NCI-H510A (cell line): ENCODE results near the gene DDI1.

Source experiments
- DNase-seq: peaks from one replicate; lab custom pipeline; 2025; lab: John Stamatoyannopoulos, UW

DDI1 gene

DNA sequence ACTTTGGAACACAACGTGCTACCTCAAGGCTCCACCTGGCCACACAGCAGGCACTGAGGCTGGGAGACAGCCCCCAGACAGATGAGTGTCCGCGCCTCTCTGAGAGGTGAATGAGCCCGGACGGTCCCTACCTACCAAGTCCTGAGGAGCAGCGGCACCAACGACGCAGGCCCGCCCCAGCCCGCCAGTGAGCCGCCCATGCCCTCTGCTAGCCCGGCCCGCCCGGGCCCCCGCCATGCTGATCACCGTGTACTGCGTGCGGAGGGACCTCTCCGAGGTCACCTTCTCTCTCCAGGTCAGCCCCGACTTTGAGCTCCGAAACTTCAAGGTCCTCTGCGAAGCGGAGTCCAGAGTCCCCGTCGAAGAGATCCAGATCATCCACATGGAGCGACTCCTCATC, at the start of gene DDI1:
DDI1 (plus strand) TSS at position 53 of the 400 bp plus-strand sequence; CDS start at position 236, 183 bp downstream.
- DNase-seq: no peak

DNA sequence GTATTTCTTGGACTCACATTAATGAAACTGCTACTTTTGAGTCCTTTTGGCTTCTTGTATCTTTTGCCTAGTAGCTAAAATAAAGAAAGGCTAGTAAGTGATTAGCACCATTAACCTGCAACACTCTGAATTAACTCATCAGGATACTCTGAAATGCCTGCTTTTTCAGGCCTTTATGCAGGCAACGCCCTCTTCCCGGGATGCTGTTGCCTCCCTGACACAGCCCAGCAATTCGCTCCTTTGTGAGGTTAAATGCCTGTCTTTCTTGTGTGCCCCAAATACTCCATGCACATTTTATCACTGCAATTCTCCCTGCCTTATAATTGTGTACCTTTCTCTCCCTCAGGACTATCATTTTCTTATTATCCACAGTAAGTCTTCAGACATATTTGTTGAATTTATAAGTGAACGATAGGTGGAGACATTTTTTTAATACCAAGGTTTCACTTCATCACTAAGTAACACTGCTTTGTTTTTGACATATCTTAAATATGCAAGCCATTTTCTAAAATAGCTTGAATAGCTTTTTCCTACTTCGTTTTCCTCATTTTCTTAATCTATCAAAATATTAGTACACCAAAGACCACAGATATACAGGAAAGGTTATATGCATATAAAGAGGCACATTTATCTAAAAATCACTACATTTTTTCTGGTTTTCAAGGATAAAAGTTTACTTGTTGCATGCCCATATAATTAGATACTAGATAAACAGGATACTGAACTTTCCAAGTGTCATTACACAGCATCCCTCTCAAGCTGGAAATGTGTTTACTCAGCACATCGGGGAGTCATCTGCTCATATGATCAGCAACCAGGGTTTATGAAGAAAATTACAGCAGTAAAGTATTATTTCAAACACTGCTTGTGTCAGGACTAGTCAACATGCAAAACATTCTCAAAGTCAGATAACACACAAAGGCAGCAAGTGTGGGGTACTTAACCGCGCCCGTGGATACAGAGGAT, 48.5 kb upstream of the DDI1 start:
- DNase-seq: no peak

DNA sequence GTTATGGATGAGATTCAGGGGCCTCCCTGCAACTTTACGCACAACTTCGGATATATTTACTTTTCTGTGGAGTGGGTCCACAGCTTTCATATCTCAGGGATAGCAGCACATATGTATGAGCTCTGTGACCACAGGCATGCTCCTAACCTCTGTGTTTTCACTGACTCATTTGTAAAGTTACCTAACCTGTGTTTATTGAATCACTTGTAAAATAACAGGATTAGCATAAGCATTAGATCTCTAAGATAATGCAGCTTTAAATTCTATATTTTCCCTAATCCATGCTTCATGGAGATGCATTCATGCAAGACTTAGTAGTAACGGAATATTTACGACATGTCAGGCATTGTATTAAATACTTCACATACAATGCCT, 47.9 kb upstream of the DDI1 start:
- DNase-seq: no peak

DNA sequence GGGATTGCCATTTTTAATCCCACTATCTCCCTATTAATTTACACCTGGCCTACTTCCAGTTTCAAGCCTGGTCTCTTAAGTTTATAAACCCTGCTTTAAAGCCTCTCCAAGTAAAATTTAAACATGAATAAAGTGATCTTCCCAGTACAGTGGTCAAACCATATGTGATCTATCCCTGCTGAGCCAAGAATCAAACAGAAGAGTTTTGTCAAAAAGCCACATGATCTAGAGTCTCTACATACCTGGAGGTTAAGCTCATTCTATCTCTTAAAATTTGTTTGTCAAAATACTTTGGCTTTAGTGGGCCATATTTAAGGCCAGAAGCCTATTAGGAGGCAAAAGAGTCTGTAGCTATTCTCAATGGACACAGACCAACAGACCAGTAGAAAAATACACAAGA, 42.9 kb upstream of the DDI1 start:
- DNase-seq: no peak

DNA sequence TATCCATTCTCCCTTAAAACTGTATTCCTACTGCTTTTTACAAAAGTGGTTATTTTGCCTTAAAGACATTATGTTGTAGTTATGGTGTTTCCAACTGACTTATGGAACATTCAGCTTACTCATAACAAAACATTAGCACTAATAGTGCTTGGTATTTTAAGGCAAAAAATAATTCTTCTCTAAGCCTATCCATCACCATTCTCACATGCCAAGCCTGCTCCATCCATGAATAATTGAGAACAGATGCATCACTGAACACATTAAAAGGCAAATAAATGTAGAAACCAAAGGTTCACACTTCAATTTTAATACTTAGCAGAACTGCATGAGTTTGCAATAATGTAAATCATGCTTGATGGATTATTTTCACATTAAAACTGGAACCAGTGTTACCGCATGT, 42.3 kb upstream of the DDI1 start:
- no peak for DNase-seq

DNA sequence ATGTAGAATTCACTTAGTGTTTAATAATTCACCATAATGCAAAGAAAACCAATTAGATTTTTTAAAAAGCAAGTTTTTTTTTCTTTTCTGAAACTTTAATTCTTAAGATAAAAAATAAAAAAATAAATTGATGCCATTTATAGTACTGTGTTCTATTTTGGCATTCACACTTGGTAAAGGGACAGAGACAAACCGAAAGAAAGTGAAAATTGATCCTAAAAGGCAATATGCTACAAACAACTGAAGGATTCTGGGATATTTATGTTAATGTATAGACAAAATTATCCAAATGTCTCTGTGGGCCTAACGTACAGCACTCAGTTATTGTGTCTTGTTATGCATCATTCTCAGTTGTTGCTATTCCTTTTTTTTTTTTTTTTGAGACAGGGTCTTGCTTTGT, 41.9 kb upstream of the DDI1 start:
- no peak for DNase-seq

DNA sequence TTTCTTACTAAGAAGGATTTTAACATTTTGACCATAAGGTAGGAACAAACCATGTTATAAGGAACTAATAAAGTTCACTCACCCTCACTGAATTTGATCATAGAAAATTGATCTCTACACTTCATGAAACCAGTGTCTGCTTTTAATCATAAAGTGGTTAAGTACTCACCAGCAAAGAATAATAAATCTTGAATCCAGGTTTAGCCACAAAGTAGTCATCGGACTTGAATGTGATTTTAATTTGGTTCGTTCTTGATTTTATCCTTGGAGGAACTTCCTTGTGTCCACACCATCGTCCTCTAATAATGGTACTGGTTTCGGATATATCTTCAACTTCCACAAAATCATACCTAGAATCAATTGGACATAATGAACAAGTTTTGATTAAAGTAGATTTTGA, 40.5 kb upstream of the DDI1 start:
- no peak for DNase-seq

DNA sequence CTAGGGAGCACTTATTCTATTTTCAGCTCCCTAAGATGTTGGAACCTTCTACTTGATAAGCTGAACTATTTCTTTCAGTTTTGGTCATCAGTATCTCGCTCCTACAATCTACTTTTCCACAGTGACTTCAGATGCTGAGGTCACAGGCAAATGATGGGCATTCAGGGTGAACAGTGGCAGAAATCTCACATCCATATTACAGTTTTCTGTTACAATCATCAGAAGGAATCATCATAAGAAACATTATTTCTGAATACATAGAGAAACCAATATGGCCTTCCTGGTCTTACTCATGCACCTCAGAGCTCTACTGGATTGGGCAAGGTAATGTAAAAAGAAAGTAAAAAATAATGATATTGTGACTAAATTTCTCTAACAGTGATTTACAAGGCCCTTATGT, 39.4 kb upstream of the DDI1 start:
- no peak for DNase-seq

DNA sequence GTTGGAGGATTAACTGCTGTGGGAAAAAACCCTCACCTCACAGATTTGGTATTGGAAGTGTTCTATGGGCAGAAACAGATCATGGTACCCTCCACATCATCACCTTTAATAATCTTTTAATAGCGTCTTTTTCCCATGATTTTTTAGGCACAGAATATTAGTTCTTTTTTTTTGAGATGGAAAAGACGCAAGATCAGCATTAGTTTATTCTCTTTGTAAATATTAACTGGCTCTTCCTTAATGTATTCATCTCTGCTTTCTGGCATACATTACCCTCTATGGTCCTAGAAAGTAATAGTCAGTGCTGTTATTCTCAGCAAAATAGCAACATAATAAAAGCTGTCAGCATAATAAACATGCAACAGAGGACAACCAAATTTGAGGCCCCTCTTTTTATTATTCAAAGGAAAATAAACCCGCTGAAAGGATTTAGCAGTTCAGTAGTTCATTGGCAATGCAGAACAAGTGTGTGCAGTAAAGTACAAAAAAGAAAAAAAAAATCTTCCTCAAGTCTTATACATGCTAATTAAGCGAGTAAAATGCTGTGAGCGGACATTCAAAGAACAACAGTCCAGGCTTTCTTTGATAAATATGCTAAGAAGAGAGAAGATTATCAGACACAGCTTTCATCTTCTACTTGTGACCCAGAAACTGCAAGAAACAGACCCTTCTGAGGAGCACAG, 37.5 kb upstream of the DDI1 start:
- no peak for DNase-seq

DNA sequence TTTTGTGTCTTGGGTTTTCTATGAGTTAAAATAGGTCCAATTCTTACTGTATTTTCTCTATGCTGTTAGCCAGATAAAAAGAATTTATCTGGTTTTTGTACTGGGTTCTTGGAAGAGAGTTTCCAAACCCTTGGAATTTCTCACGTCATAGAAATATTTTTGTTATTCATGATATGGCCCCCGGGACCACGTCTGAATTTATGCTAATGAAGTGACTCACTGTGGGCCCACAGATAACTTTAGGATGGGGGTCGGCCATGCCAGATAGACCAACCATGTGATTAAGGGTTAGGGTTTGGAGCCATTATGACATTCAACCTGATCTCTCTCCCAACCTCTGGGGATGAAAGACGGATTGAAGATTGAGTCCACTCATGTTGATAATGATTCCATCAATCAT, 35.6 kb upstream of the DDI1 start:
- DNase-seq: no peak

DNA sequence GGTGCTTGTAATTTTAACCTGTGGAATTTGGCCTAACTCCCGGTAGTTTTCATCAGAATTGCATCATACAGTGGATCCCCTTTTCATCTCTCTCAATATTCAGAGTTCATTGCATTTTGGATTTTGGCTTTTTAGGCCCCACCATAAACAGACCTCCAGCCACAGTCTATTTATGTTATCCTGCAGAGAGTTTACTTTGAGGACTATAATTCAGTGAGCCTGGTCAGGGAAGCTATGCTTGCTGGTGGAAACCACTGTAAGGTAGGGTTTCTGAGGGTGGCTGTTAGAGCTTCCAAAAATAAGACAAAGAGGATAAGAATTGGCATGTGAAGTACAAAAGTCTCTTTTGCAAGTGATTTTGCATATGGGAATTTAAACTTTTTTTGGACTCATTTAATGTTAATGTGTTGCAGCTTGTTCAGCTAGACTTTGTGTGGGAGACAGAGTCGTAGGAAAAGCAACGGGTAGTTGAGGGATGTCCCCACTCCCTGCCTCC, 34.8 kb upstream of the DDI1 start:
- no peak for DNase-seq

DNA sequence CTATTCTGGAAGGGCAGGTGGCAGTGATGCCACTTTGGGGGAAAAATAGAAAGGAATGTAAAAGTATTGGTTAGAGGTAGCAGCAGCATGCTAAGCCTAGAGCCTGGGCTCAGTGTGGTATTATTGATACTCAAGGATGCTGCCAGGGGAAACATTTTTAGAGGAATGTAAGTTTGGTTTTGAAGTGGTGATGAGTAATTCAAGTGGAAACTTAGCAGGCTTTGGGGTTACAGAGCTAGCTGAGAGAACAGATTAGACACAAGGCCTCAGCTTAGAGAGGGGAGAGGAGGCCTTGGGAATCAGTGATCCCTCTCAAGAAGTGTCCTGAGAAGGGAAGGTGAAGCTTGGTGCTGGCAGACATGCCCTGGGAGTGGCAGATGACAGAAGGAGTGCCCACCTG, 32.9 kb upstream of the DDI1 start:
- no peak for DNase-seq

DNA sequence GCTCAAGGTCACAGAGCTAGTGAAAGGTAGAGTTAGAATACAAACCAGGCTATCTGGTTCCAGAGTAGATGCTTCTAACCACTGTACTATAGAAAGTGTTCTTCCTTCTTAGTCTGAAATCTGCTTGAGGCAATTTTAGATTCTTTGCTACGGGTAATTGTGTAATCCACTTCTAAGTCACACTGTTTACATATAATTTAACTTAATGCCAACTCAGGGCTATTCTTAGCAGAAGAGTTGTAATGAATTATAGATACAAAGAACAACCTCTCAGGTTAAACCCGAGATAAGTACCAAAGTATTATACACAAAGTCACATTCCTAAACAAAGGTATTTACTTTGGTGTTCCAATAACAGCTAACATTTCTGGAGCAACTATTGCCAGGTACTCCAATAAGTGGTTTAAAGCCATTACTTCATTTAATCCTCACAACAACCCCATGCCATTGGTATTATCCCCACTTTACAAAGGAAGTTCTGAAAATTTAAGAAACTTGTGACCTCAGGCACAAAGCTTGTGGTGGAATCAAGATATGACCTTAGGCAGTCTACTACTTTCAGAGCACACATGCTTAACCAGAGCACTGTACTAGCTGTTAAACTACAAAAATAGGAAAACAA, 31.1 kb upstream of the DDI1 start:
- no peak for DNase-seq

DNA sequence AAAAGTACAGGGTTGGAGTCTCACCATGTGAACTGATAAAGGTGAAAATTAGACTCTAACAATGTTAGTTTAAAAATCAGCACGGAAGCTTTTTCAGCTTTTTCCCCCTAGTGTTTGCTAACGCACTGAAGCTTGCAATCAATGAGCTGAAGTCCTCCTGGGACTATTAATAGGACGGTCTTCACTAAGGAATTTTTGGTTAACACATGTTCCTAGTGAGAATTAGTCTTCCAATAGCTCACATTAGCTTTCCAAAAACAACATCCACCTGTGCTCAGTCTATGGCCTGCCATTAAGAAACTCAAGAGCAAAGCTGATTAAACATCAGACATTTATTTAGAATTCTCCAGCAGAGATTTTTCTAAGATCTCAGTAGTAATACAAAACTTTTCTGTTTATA, 26.7 kb upstream of the DDI1 start:
- DNase-seq: no peak

DNA sequence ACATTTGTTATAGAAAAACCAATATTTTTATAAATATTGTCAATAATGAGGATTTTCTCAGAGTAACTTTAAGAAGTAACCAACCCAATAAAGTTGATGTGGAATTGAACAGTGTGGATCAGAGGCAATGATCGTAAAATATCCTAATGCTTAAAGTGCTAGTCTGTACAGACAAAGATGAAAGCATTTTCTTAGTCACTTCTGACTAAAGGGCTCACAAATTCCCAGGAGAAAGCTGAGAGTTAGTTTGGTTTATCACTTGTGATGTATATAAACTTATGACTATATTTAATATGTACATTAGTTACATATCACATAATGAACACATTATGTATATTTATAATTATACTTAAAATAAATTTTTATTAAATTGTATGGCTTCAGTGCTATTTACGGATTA, 25.4 kb upstream of the DDI1 start:
- no peak for DNase-seq

DNA sequence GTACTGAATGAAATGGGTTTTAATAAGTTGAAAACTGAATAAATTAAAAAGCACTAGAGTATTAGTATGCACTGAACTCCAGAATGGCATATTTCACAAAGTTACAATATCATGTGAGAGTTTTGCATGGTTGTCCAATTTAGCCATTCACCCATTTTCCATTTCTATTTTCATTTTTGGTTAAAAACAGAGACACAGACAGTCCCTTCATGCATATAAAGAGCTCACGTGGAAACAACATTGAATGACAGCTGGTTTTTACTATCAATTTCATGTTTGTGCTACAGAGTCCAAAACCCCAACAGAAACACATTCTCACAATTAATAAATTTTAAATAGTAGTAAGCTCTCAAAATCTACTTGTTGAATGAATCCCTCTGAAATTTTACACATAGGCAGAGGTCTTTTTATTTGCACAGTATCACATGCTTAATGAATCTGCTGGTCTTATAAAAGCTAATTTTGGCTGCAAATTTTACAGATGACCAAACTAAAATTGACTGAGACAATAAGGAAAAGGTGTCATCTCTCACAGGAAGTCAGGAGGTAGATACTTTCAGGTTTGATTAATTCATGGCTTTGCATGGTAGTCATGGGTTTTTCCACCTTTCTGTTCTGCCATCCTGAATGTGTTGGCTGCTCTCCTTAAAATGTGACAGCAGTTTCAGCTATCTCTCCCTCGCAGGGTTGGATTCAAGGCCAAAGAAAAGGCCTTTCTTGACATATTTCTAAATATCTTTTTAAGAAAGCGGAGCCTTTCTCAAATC, 20.6 kb upstream of the DDI1 start:
- no peak for DNase-seq

DNA sequence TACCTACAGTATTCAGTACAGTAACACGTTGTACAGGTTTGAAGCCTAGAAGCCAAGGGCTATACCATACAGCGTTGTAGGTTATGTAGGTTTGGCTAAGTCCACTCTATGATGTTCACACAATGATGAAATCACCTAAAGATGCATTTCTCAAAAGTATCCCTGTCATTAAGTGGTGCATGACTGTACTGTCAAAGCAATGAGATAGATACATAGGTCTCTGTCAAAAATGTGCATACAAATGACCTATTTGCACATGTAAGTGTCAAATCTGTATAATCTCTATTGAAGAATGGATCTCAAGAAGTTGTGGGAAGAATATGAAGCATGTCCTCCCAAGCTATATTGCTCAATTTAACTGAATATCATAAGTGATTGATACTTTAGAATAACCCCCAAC, 11.9 kb upstream of the DDI1 start:
- DNase-seq: no peak

DNA sequence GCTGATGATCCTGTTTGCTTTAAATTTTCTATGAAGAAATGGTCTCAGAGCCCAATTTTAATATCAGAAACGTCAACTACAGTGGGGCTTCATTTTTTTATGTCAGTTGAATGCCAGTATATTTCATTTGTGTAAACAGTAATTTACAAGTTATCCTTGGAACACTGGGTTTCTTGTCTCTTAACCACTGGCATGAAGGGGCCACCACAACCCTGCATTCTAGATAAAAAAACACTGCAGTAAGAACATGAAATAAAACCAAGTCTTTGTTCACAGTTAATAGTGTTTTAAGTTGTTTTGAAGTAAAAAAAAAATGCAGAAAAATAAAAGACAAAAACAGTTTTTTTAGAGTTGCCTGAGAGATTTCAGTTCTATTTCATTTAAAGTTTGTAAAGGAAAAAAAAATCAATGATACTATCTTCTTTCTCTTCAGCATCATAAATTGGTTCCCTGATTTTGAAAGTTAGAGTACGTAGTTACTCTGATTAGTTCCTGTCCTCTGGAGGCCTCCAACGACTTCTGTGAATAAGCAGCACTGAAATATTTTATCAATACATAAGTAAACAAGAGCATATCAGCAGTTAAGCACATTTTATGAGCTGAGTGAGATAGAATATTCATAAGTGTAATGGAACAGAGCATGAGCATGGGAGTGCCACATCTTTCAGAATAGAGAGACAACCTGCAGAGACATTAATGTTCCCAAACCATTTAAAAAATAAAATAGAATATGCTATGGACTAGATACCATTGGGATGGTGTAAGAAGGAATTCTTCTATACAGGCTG, 7.8 kb upstream of the DDI1 start:
- DNase-seq: no peak

DNA sequence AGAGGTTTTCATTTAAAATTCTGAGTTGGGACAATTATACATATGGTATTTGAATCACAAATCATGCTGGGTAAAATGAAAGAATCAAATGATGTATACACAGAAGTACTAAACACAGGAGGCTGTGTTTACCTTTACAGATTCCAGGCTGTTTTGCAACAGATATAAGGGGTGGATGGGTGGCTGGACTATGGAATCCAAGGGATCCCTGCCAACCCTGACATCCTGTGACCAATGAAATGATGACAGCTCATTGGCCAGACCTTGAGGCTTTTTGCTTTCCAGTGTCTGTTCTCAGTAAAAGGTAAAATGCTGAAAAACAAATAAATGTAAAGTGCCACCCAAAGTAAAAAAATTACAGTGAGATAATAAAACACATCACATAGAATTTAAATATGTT, 3.3 kb upstream of the DDI1 start:
- DNase-seq: no peak

DNA sequence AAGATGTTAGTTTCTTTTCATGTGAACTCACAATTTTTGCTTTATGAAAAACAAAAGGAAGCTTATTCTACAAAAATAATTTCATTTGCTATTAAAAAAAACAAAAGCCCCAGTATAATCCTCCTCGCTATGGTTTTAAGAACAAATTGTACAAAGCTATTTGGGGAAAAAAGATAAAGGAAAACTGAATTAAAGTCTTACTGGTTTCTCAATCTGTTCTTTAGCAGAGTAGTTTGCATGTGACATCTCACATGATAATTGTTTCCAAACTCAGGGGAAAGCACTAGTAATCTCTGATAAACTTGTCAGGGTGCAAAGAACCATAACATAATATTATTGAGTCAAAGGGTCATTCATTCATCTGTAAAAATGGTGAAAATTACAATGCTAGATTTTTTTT, 2.9 kb upstream of the DDI1 start:
- no peak for DNase-seq

DNA sequence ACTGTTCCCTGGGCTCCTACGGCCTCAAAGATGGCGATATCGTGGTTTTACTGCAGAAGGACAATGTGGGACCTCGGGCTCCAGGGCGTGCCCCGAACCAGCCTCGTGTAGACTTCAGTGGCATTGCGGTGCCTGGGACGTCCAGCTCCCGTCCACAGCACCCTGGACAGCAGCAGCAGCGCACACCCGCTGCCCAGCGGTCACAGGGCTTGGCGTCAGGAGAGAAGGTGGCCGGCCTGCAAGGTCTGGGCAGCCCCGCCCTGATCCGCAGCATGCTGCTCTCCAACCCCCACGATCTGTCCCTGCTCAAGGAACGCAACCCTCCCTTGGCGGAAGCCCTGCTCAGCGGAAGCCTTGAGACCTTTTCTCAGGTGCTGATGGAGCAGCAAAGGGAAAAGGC, 555 bp downstream of the DDI1 start:
- DNase-seq: no peak
